Spleen (tissue), 11 donors: ENCODE results near the gene ADAM29. TPM values are rescaled to one million over a fixed set of nuclear protein-coding genes. Genes with fewer than 3 reads are reported as not detected.

Experiments used
- DNase-seq: peaks from one replicate; pipeline ENCODE4 v3.0.0-alpha.2; 2020
- H3K27ac ChIP-seq, 8 donors: fragments of 200-600 bp; sonication (generic) in 7 of 8; 1 replicate in 4 of 8; 2 replicates in 4 of 8; pipeline versions ENCODE4 v1.5.0 to v1.8.0; 2016 to 2021; ENCODE audit warnings: inconsistent platforms in 4 of 8, mild to moderate bottlenecking in 4 of 8, moderate library complexity in 1 of 8
- H3K27me3 ChIP-seq, 7 donors: fragments of 200-600 bp; sonication (generic) in 6 of 7; replicated peaks in 1 of 7; 1 replicate in 4 of 7; 2 replicates in 3 of 7; pipeline versions ENCODE4 v1.5.0 to v1.8.0; 2016 to 2021; ENCODE audit warnings: inconsistent platforms in 3 of 7, mild to moderate bottlenecking in 1 of 7
- H3K36me3 ChIP-seq, 6 donors: fragments of 200-600 bp; sonication (generic) in 5 of 6; 1 replicate in 4 of 6; 2 replicates in 2 of 6; pipeline versions ENCODE4 v1.5.0 to v1.8.0; 2016 to 2021; ENCODE audit warnings: inconsistent platforms in 2 of 6
- H3K4me1 ChIP-seq, 6 donors: fragments of 200-600 bp; sonication (generic) in 5 of 6; 1 replicate in 3 of 6; 2 replicates in 3 of 6; pipeline versions ENCODE4 v1.5.0 to v1.8.0; 2016 to 2021; ENCODE audit warnings: inconsistent platforms in 3 of 6
- H3K4me3 ChIP-seq, 8 donors: fragments of 200-600 bp; sonication (generic) in 7 of 8; 1 replicate in 4 of 8; 2 replicates in 4 of 8; pipeline versions ENCODE4 v1.5.0 to v1.8.0; 2016 to 2021; ENCODE audit warnings: inconsistent platforms in 4 of 8, mild to moderate bottlenecking in 4 of 8, moderate library complexity in 2 of 8
- H3K9me3 ChIP-seq, 8 donors: fragments of 200-600 bp; sonication (generic) in 7 of 8; 1 replicate in 4 of 8; 2 replicates in 4 of 8; pipeline versions ENCODE4 v1.5.0 to v1.8.0; 2016 to 2021; ENCODE audit warnings: inconsistent platforms in 4 of 8
- POLR2A ChIP-seq, 3 donors: fragments of 450-650 bp; IDR thresholded peaks; one replicate each; pipeline ENCODE4 v1.5.1; 2017; ENCODE audit warnings: antibody characterized with exemption in 3 of 3, mild to moderate bottlenecking in 1 of 3
- POLR2AphosphoS5 ChIP-seq, 3 donors: sonication (generic); formaldehyde crosslinking; IDR thresholded peaks; one replicate each; pipeline ENCODE4 v1.5.1; 2017; ENCODE audit warnings: antibody characterized with exemption in 3 of 3
- WGBS, 5 donors: extraction: QIAGEN DNeasy Blood & Tissue Kit in 3 of 5; methylation state at CpG; one replicate each; pipeline versions ENCODE4 v1.1.5 to v1.1.7; 2013 to 2018; 5-methylcytosine and 5-hydroxymethylcytosine counted together
- intact Hi-C: fragments of 100-400 bp; cut with DNase I; formaldehyde crosslinking; loops from one replicate; pipeline ENCODE4 v1.15.0; 2023; ENCODE audit warnings: low total_unique reads
- polyA plus RNA-seq, 3 donors: library from polyadenylated mRNA; stranded (reverse); fragments of 200-250 nt; gene quantifications; one replicate each; pipeline ENCODE4 v1.2.1, GENCODE V29; 2013
- total RNA-seq, 7 donors: library from RNA; depleted of rRNA in 3 of 7; stranded (reverse); fragments of >200 nt in 3 of 7; fragmentation: NEBNext Ultra II Directional in 4 of 7; extraction: Animal tissue kit (Norgen Biotek cat#: 25700) in 4 of 7; gene quantifications; one replicate each; pipeline versions ENCODE4 v1.1.0 to v1.2.1, GENCODE V29; 2016 to 2021
- TF ChIP-seq, protein P1 (sequence below), 11 experiments: fragments of 200-600 bp in 7 of 11; fragments of 450-650 bp in 4 of 11; sonication (generic) in 4 of 11; IDR thresholded peaks in 8 of 11; conservative IDR thresholded peaks in 3 of 11; 1 replicate in 7 of 11; 2 replicates in 4 of 11; pipeline versions ENCODE4 v1.4.0 to v1.8.0; 2016 to 2021; ENCODE audit warnings: antibody characterized with exemption in 11 of 11, inconsistent platforms in 4 of 11, mild to moderate bottlenecking in 1 of 11
- donor health status: healthy with polysubstance abuse.
- donor health status: DM: no; HTN: no; CAD: no; lungs with moderate emphysema.
- donor health status: DM: no; HTN: no; CAD: no.
- donor health status: Bipolar disorder and iron deficiency.
- donor health status: healthy.
- donor health status: DM: no; HTN: no; CAD: no.
- donor health status: DM: yes; HTN: yes; CAD: no.

Gene ADAM29
- total and polyA plus RNA-seq, 10 donors: 0.02 TPM; not detected in 9

GRCh38 chr4:174935607-174936006 lies 17.4 kb downstream of the ADAM29 start:
- Histone ChIP-seq H3K27ac (no peak overlapping the region), H3K4me3 (no peak overlapping the region), H3K4me1 (no peaks in the 10 kb centered on the region), H3K36me3 (no peaks in the 10 kb centered on the region), H3K9me3 (peaks cover 0 to 5% (median 0%) of the 10 kb centered on the region in 8 donors), H3K27me3 (no peaks in the 10 kb centered on the region)
- DNase-seq: no peak
- no peak for TF ChIP-seq POLR2AphosphoS5 (IDR thresholded peaks at IDR 0.05)
- no peak for TF ChIP-seq POLR2A (IDR thresholded peaks at IDR 0.05)
- TF ChIP-seq, protein P1, sequence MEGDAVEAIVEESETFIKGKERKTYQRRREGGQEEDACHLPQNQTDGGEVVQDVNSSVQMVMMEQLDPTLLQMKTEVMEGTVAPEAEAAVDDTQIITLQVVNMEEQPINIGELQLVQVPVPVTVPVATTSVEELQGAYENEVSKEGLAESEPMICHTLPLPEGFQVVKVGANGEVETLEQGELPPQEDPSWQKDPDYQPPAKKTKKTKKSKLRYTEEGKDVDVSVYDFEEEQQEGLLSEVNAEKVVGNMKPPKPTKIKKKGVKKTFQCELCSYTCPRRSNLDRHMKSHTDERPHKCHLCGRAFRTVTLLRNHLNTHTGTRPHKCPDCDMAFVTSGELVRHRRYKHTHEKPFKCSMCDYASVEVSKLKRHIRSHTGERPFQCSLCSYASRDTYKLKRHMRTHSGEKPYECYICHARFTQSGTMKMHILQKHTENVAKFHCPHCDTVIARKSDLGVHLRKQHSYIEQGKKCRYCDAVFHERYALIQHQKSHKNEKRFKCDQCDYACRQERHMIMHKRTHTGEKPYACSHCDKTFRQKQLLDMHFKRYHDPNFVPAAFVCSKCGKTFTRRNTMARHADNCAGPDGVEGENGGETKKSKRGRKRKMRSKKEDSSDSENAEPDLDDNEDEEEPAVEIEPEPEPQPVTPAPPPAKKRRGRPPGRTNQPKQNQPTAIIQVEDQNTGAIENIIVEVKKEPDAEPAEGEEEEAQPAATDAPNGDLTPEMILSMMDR (IDR thresholded peaks at IDR 0.05 in 8 of 11, conservative IDR thresholded peaks at IDR 0.05 in 3 of 11): no peak
- intact Hi-C loops: no loop called here
- WGBS, 5 donors: 67 to 85% (median 75%) methylated on average over 2 of the region's 2 CpGs

DNA sequence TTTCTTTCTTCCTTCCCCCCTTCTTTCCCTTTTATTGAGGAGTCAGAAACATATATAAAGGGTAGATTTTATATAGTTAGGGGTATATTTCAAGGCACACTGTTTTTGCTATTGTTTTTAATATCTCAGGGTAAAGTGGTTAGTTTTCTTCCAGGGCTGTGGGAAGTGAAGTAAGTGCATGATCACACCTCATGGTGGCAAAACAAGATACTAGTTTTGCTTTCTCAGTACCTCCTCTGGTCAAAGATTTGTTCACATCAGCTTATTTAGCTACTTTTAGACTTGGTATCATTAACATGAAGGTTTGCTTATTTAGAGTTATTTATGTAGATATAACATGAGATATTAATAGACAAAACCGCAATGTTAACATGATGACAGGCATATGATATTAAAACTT lies 21.8 kb downstream of the ADAM29 start:
- intact Hi-C loops: no loop called here
- no peak for DNase-seq
- Histone ChIP-seq H3K36me3 (no peaks in the 10 kb centered on the region), H3K27ac (no peak overlapping the region), H3K27me3 (no peaks in the 10 kb centered on the region), H3K9me3 (peaks cover 0 to 15% (median 4%) of the 10 kb centered on the region in 8 donors), H3K4me3 (no peak overlapping the region), H3K4me1 (no peaks in the 10 kb centered on the region)
- TF ChIP-seq, protein P1 (IDR thresholded peaks at IDR 0.05 in 8 of 11, conservative IDR thresholded peaks at IDR 0.05 in 3 of 11): no peak
- TF ChIP-seq POLR2AphosphoS5 (IDR thresholded peaks at IDR 0.05) (no peak), POLR2A (IDR thresholded peaks at IDR 0.05) (no peak)
- 69 to 87% (median 75%) methylated on average over 1 of the region's 1 CpG for WGBS, 5 donors

- DNase-seq: no peak
- no peaks in the 10 kb centered on the region for H3K36me3 ChIP-seq
- H3K27me3 ChIP-seq: no peaks in the 10 kb centered on the region
- TF ChIP-seq POLR2A (IDR thresholded peaks at IDR 0.05) (no peak), POLR2AphosphoS5 (IDR thresholded peaks at IDR 0.05) (no peak)
- TF ChIP-seq, protein P1 (IDR thresholded peaks at IDR 0.05 in 8 of 11, conservative IDR thresholded peaks at IDR 0.05 in 3 of 11): no peak
- H3K4me3 ChIP-seq: no peak overlapping the region
- intact Hi-C loops: no loop called here
- H3K9me3 ChIP-seq: peaks cover 0 to 21% (median 5%) of the 10 kb centered on the region in 8 donors
- H3K4me1 ChIP-seq: no peaks in the 10 kb centered on the region
- H3K27ac ChIP-seq: no peak overlapping the region
Observed at GRCh38 chr4:174946246-174946645, 28.1 kb downstream of the ADAM29 start.

GRCh38 chr4:174948826-174949225 lies 30.7 kb downstream of the ADAM29 start:
- 82 to 91% (median 85%) methylated on average over 8 of the region's 8 CpGs for whole genome bisulfite sequencing, 5 donors
- H3K36me3 ChIP-seq: no peaks in the 10 kb centered on the region
- TF ChIP-seq POLR2A (IDR thresholded peaks at IDR 0.05) (no peak), POLR2AphosphoS5 (IDR thresholded peaks at IDR 0.05) (no peak)
- TF ChIP-seq, protein P1 (IDR thresholded peaks at IDR 0.05 in 8 of 11, conservative IDR thresholded peaks at IDR 0.05 in 3 of 11): no peak
- no peaks in the 10 kb centered on the region for H3K4me1 ChIP-seq
- no peak overlapping the region for H3K4me3 ChIP-seq
- no peak overlapping the region for H3K27ac ChIP-seq
- H3K27me3 ChIP-seq: no peaks in the 10 kb centered on the region
- intact Hi-C loops: no loop called here
- H3K9me3 ChIP-seq: peaks cover 0 to 9% (median 2%) of the 10 kb centered on the region in 8 donors
- peak; percentile 48 for DNase-seq
